Measurements from ENCODE around the gene ZNF460. TPM values are rescaled to one million over a fixed set of nuclear protein-coding genes. Genes with fewer than 3 reads are reported as not detected.

ZNF460 gene
- total and polyA plus RNA-seq, 2 of the 4 experiments (the other 2 are of a cell fraction), result 3.6 to 55.2 TPM

DNA sequence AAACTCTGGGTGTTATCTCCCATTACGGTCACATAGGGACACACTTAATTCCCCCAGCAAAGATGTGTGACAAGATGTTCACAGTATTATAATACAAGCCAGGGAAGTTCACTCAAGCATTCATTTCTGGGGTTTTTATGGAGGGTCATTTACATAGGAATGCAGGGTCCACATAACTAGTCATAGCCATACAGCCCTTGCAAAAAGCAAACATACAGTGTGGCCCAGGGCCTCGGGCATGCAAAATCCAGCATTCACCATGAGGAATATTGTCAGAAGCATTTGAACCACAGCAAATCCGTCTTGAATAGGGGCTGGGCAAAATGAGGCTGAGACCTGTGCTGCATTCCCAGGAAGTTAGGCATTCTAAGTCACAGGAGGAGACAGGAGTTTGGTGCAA is 13.0 kb upstream of the ZNF460 start:
- H3K4me1 ChIP-seq (ENCODE audit: control insufficient read depth, insufficient read depth, low read length), result peaks cover 8% of the 10 kb centered on the region
- H3K9me3 ChIP-seq (ENCODE audit: control insufficient read depth, insufficient read depth, low read length), result no peaks in the 10 kb centered on the region
- dilution Hi-C loops (cut with HindIII; ENCODE audit: low sequenced_read_pairs, unreplicated experiment), result no loop called here
- no peak overlapping the region for H3K14ac ChIP-seq (replicated peaks; ENCODE audit: low read depth, low read length)
- H2BK5ac ChIP-seq (ENCODE audit: low read depth, low read length, poor library complexity, severe bottlenecking), result no peak overlapping the region
- CTCF ChIA-PET, result no interaction called here
- H3K23ac ChIP-seq (ENCODE audit: low read depth, low read length), result no peak overlapping the region
- no peak overlapping the region for H2AK5ac ChIP-seq (ENCODE audit: low read depth, low read length)
- no peak overlapping the region for H4K91ac ChIP-seq (ENCODE audit: insufficient read depth, low read depth, low read length)
- peaks cover 0 to 8% of the 10 kb centered on the region in 2 experiments; a peak in 1 of 4 replicates for H3K79me1 ChIP-seq (ENCODE audit: low read depth in 1 of 2, low read length in 2 of 2)
- no peaks in the 10 kb centered on the region for H4K20me1 ChIP-seq (ENCODE audit: insufficient read depth, low read length)
- 0 out of 2 replicates have a peak, but pooled peaks cover 3% of the 10 kb centered on the region for H3K9me1 ChIP-seq (ENCODE audit: insufficient read depth, low read length)
- no peak overlapping the region for H3K18ac ChIP-seq (ENCODE audit: low read depth, low read length)
- no peak overlapping the region for H3K27ac ChIP-seq (ENCODE audit: insufficient read depth, low read length)
- no CpG with 5 or more reads among the region's 3 CpGs for WGBS, 2 experiments (ENCODE audit: extremely low coverage in 2 of 2, insufficient read length in 1 of 2)
- H4K5ac ChIP-seq (ENCODE audit: low read depth, low read length), result no peak overlapping the region
- intact Hi-C loops (cut with micrococcal nuclease), result no loop called here
- no peak overlapping the region for H3K56ac ChIP-seq (ENCODE audit: extremely low read depth, insufficient read depth, low read length)
- no TSS peak for BruUV-seq (replicated peaks)
- no peaks in the 10 kb centered on the region for H3K27me3 ChIP-seq (ENCODE audit: control insufficient read depth, insufficient read depth, low read length)
- DNase-seq (no peak), ATAC-seq (ENCODE audit: low read depth) (no peak)
- no peak overlapping the region for H2BK20ac ChIP-seq (ENCODE audit: low read depth, low read length)
- no peaks in the 10 kb centered on the region for H3K36me3 ChIP-seq (ENCODE audit: control insufficient read depth, insufficient read depth, low read length)
- H3K4me2 ChIP-seq (ENCODE audit: low read depth, low read length), result no peak overlapping the region
- no peak overlapping the region for H2BK120ac ChIP-seq (ENCODE audit: low read depth, low read length)
- no peak overlapping the region for H4K8ac ChIP-seq (ENCODE audit: low read depth in 2 of 2, low read length in 2 of 2)
- no peak for TF ChIP-seq RAD21 (IDR thresholded peaks at IDR 0.05; ENCODE audit: low read length)
- TF ChIP-seq MAFK (IDR thresholded peaks at IDR 0.05; ENCODE audit: low read depth, low read length), result no peak
- TF ChIP-seq, protein P1, sequence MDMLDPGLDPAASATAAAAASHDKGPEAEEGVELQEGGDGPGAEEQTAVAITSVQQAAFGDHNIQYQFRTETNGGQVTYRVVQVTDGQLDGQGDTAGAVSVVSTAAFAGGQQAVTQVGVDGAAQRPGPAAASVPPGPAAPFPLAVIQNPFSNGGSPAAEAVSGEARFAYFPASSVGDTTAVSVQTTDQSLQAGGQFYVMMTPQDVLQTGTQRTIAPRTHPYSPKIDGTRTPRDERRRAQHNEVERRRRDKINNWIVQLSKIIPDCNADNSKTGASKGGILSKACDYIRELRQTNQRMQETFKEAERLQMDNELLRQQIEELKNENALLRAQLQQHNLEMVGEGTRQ (IDR thresholded peaks at IDR 0.05; ENCODE audit: low read depth, low read length), result no peak
- no peak for TF ChIP-seq MXI1 (IDR thresholded peaks at IDR 0.05; ENCODE audit: borderline replicate concordance, low read depth, low read length)
- no peak for TF ChIP-seq CHD1 (IDR thresholded peaks at IDR 0.05; ENCODE audit: low read depth, low read length)
- no peak for TF ChIP-seq RCOR1 (IDR thresholded peaks at IDR 0.05; ENCODE audit: insufficient replicate concordance, low read length)
- no peak for TF ChIP-seq RFX5 (IDR thresholded peaks at IDR 0.05; ENCODE audit: low read depth, low read length)
- TF ChIP-seq, protein P2, sequence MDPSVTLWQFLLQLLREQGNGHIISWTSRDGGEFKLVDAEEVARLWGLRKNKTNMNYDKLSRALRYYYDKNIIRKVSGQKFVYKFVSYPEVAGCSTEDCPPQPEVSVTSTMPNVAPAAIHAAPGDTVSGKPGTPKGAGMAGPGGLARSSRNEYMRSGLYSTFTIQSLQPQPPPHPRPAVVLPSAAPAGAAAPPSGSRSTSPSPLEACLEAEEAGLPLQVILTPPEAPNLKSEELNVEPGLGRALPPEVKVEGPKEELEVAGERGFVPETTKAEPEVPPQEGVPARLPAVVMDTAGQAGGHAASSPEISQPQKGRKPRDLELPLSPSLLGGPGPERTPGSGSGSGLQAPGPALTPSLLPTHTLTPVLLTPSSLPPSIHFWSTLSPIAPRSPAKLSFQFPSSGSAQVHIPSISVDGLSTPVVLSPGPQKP (IDR thresholded peaks at IDR 0.05; ENCODE audit: borderline replicate concordance, low read depth, low read length), result no peak
- no peak for TF ChIP-seq CEBPB (IDR thresholded peaks at IDR 0.05; ENCODE audit: low read depth, low read length)
- no peak for TF ChIP-seq BHLHE40 (IDR thresholded peaks at IDR 0.05; ENCODE audit: low read depth, low read length)
- TF ChIP-seq, protein P3, sequence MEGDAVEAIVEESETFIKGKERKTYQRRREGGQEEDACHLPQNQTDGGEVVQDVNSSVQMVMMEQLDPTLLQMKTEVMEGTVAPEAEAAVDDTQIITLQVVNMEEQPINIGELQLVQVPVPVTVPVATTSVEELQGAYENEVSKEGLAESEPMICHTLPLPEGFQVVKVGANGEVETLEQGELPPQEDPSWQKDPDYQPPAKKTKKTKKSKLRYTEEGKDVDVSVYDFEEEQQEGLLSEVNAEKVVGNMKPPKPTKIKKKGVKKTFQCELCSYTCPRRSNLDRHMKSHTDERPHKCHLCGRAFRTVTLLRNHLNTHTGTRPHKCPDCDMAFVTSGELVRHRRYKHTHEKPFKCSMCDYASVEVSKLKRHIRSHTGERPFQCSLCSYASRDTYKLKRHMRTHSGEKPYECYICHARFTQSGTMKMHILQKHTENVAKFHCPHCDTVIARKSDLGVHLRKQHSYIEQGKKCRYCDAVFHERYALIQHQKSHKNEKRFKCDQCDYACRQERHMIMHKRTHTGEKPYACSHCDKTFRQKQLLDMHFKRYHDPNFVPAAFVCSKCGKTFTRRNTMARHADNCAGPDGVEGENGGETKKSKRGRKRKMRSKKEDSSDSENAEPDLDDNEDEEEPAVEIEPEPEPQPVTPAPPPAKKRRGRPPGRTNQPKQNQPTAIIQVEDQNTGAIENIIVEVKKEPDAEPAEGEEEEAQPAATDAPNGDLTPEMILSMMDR (conservative IDR thresholded peaks at IDR 0.05; ENCODE audit: low read depth, low read length), result no peak
- no peak for TF ChIP-seq MAZ (IDR thresholded peaks at IDR 0.05; ENCODE audit: borderline replicate concordance, low read depth, low read length)
- no peak for TF ChIP-seq POLR2A (IDR thresholded peaks at IDR 0.05; ENCODE audit: low read depth, low read length)
- TF ChIP-seq SMC3 (IDR thresholded peaks at IDR 0.05; ENCODE audit: low read depth, low read length), result no peak
- H2AFZ ChIP-seq (replicated peaks; ENCODE audit: low read length, poor library complexity), result no peak overlapping the region
- no peak overlapping the region for H2AK9ac ChIP-seq (replicated peaks; ENCODE audit: low read depth, low read length, poor library complexity)
- POLR2A ChIA-PET (ENCODE audit: unreplicated experiment), result no interaction called here
- H3K4me3 ChIP-seq (ENCODE audit: insufficient read depth, low read depth, low read length), result no peak overlapping the region
- H3K4ac ChIP-seq (ENCODE audit: low read depth, low read length), result no peak overlapping the region
- H2BK15ac ChIP-seq (ENCODE audit: low read depth, low read length), result no peak overlapping the region
- H3K9ac ChIP-seq (ENCODE audit: low read depth, low read length), result no peak overlapping the region
- in situ Hi-C loops (cut with MboI; ENCODE audit: low sequenced_read_pairs), result no loop called here

Measured in IMR-90 (cell line).